Neural cell (in vitro differentiated cells): ENCODE measurements around the gene OR10A5.

Source experiments
- EP300 ChIP-seq: fragments of 450-650 bp; conservative IDR thresholded peaks from 2 replicates; pipeline ENCODE4 v1.6.1; 2014; ENCODE audit warnings: antibody characterized with exemption, mild to moderate bottlenecking, moderate library complexity; ENCODE audit not compliant: poor library complexity, severe bottlenecking
- EZH2 ChIP-seq: fragments of 200-600, 300-800 bp; shearing (Covaris generic), sonication (generic); IDR thresholded peaks from 2 replicates; pipeline ENCODE4 v1.6.1; 2014; ENCODE audit warnings: antibody characterized with exemption, low read length, borderline replicate concordance, mild to moderate bottlenecking; ENCODE audit not compliant: insufficient read depth, poor library complexity, severe bottlenecking
- POLR2AphosphoS5 ChIP-seq: IDR thresholded peaks from 2 replicates; pipeline ENCODE4 v1.6.1; 2012
- RAD21 ChIP-seq: fragments of 450-650 bp; conservative IDR thresholded peaks from 2 replicates; pipeline ENCODE4 v1.6.1; 2014; ENCODE audit warnings: antibody characterized with exemption, mild to moderate bottlenecking, moderate library complexity
- SMC3 ChIP-seq: fragments of 450-650 bp; conservative IDR thresholded peaks from 2 replicates; pipeline ENCODE4 v1.6.1; 2014; ENCODE audit warnings: antibody characterized with exemption, mild to moderate bottlenecking, moderate library complexity; ENCODE audit not compliant: poor library complexity
- TAF1 ChIP-seq: IDR thresholded peaks from 2 replicates; pipeline ENCODE4 v1.6.1; 2012; ENCODE audit warnings: low read depth
- TF ChIP-seq, protein P1 (sequence below): fragments of 450-650 bp; IDR thresholded peaks from 2 replicates; pipeline ENCODE4 v1.5.1; 2014; ENCODE audit warnings: antibody characterized with exemption, mild to moderate bottlenecking, moderate library complexity; ENCODE audit not compliant: poor library complexity, severe bottlenecking
- TF ChIP-seq, protein P2 (sequence below): IDR thresholded peaks from 2 replicates; pipeline ENCODE4 v1.6.1; 2012; ENCODE audit warnings: borderline replicate concordance

DNA sequence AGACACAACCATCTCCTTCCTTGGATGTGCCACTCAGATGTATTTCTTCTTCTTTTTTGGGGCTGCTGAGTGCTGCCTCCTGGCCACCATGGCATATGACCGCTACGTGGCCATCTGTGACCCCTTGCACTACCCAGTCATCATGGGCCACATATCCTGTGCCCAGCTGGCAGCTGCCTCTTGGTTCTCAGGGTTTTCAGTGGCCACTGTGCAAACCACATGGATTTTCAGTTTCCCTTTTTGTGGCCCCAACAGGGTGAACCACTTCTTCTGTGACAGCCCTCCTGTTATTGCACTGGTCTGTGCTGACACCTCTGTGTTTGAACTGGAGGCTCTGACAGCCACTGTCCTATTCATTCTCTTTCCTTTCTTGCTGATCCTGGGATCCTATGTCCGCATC is 31.4 kb downstream of the OR10A5 start:
- TF ChIP-seq EZH2, result no peak
- TF ChIP-seq, protein P1, sequence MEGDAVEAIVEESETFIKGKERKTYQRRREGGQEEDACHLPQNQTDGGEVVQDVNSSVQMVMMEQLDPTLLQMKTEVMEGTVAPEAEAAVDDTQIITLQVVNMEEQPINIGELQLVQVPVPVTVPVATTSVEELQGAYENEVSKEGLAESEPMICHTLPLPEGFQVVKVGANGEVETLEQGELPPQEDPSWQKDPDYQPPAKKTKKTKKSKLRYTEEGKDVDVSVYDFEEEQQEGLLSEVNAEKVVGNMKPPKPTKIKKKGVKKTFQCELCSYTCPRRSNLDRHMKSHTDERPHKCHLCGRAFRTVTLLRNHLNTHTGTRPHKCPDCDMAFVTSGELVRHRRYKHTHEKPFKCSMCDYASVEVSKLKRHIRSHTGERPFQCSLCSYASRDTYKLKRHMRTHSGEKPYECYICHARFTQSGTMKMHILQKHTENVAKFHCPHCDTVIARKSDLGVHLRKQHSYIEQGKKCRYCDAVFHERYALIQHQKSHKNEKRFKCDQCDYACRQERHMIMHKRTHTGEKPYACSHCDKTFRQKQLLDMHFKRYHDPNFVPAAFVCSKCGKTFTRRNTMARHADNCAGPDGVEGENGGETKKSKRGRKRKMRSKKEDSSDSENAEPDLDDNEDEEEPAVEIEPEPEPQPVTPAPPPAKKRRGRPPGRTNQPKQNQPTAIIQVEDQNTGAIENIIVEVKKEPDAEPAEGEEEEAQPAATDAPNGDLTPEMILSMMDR, result no peak
- TF ChIP-seq, protein P2, sequence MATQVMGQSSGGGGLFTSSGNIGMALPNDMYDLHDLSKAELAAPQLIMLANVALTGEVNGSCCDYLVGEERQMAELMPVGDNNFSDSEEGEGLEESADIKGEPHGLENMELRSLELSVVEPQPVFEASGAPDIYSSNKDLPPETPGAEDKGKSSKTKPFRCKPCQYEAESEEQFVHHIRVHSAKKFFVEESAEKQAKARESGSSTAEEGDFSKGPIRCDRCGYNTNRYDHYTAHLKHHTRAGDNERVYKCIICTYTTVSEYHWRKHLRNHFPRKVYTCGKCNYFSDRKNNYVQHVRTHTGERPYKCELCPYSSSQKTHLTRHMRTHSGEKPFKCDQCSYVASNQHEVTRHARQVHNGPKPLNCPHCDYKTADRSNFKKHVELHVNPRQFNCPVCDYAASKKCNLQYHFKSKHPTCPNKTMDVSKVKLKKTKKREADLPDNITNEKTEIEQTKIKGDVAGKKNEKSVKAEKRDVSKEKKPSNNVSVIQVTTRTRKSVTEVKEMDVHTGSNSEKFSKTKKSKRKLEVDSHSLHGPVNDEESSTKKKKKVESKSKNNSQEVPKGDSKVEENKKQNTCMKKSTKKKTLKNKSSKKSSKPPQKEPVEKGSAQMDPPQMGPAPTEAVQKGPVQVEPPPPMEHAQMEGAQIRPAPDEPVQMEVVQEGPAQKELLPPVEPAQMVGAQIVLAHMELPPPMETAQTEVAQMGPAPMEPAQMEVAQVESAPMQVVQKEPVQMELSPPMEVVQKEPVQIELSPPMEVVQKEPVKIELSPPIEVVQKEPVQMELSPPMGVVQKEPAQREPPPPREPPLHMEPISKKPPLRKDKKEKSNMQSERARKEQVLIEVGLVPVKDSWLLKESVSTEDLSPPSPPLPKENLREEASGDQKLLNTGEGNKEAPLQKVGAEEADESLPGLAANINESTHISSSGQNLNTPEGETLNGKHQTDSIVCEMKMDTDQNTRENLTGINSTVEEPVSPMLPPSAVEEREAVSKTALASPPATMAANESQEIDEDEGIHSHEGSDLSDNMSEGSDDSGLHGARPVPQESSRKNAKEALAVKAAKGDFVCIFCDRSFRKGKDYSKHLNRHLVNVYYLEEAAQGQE, result no peak
- no peak for TF ChIP-seq TAF1
- no peak for TF ChIP-seq POLR2AphosphoS5
- TF ChIP-seq SMC3, result no peak
- TF ChIP-seq RAD21, result no peak
- no peak for TF ChIP-seq EP300
